Ramos (cell line): ENCODE measurements around the gene TAS2R5.
"Not testable (repeated sequence)": the region's sequence is repeated elsewhere in the genome, so short reads cannot be mapped to it uniquely, and the experiment has no call there.

Source experiments
- in situ Hi-C: fragments of 300-500 bp; cut with MboI; formaldehyde crosslinking; loops from one replicate; pipeline ENCODE4 v1.14.3; 2022; ENCODE audit warnings: low sequenced_read_pairs; ENCODE audit not compliant: unreplicated experiment

Gene TAS2R5, protein sequence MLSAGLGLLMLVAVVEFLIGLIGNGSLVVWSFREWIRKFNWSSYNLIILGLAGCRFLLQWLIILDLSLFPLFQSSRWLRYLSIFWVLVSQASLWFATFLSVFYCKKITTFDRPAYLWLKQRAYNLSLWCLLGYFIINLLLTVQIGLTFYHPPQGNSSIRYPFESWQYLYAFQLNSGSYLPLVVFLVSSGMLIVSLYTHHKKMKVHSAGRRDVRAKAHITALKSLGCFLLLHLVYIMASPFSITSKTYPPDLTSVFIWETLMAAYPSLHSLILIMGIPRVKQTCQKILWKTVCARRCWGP

DNA sequence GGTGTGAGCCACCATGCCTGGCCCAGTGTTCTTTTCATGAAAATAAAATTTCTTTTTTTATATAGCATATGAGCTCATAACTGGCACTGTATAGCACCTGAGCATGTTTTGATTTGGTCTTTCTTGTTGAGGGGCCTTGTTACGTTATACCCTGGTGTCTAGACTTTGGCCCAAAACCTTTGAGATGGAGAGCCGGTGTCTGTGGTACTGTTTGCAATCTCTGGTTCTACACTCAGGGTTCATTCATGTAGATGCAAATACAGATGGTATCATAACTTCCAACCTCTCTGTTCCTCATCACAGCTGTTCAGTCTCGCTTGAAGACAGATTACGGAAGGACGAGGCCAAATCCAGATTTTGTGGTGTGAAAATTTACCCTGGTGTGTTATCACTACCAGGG is at the start of gene TAS2R5:
TSS of gene TAS2R5 (plus strand) at position 301 of the 400 bp plus-strand sequence. CDS start 145 bp downstream, outside the sequence.
- in situ Hi-C loops, result loop anchor here (10.0 kb wide), 1 partner anchor 135 kb away; no protein-coding TSS in a partner anchor

DNA sequence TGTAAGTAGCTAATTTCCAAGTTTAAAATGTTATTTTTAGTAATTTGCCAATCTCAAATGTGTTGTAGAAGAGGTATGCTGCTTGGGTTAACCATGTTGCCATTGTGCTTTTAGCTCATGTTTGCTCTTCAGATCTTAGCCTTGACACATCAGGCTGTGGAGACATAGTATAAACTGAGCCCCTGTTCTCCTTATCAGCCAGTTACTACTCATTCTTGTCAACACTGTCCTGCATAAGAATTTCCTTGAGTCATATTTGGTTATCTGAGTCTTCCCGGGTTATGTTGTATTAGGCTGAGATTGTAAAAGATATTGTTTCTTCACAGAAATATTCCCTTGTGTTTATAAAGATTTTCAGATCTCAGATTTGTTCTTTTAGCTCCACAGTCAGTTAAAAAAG is 47.8 kb upstream of the TAS2R5 start:
- in situ Hi-C loops, result no loop called here

DNA sequence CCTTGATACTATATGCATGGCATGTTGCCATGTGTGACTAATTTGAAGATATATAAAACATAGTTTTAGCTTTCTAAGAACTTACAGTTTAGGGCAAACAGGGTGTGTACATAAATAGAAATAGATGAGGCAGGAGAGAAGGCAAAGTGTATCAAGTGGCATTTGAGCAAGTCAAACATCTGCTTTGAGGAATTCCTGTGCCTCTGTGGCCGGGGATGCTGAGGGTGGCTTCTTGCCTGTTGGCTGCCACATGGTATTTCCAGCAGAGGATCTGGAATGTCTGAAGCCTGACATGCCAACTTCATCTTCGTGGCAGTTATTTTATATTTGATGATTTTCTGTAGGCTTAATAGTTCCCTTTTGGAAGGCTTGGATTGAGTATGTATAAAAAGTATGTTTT is 45.9 kb upstream of the TAS2R5 start:
- in situ Hi-C loops, result no loop called here

DNA sequence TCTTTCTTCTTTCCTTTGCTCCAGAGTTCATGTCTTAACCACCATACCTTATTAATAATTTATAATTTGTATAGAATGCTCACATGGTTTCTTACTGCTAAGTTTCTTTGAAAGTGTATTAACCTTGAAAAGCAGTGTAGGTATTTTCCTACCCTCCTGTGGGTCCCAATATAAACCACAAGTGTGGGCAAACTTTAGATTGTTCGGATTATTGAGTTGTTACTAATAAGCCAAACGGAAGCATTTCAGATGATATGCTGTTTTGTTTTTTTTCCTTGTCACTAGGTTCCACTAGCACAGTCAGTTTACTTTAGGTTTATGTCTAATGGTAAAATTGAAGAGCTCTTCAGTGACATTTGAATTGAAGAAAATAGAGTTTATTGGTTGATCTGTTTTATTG is 41.6 kb upstream of the TAS2R5 start:
- in situ Hi-C loops, result no loop called here

DNA sequence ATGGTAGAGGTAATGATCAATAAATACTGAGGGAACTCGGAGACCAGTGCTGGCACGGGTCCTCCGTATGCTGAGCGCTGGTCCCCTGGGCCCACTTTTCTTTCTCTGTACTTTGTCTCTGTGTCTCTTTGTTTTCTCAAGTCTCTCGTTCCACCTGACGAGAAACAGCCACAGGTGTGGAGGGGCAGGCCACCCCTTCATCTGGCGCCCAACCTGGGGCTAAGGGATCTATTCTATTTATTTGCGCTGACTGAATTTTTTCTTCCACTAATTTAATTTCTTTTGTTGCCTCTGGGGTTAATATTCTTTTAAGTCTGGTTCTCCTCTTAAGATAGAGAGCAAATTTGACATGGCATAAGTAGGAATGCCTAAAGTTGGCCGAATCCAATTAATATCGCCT is 38.1 kb upstream of the TAS2R5 start:
- in situ Hi-C loops, result not testable (repeated sequence)

DNA sequence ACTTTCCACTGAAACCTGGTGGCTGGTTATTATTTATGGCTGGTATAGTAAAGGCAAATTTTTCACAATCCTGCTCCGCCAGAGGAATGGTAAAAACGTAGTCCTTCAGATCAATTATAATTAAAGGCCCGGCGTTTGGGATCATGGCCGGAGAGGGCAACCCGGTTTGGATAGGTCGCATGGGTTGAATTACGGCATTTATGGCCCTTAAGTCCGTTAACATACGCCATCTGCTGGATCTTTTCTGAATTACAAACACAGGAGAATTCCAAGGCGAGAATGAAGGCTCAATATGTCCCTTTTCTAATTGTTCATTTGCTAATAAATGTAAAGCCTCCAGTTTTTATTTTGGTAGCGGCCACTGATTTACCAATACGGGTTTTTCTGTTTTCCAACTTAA is 37.4 kb upstream of the TAS2R5 start:
- in situ Hi-C loops, result no loop called here

DNA sequence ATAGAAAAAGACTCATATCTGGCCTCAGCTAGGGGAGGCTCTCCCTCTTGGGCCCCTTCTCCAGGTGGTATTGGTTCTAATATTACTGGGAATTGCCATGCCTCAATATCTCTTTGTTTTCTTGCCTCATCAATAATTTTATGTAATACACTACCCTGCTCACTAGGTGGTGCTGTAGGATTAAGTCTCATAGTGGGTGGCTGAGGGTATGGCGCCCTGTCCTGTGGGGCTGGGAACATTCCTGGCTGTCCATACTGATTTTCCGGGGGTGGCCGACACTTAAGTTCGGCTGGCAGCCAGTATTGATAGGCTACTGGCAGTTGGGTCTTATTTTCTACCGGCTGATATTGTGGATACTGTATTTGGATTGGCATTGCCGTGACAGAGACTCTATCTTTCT is 35.1 kb upstream of the TAS2R5 start:
- in situ Hi-C loops, result no loop called here

DNA sequence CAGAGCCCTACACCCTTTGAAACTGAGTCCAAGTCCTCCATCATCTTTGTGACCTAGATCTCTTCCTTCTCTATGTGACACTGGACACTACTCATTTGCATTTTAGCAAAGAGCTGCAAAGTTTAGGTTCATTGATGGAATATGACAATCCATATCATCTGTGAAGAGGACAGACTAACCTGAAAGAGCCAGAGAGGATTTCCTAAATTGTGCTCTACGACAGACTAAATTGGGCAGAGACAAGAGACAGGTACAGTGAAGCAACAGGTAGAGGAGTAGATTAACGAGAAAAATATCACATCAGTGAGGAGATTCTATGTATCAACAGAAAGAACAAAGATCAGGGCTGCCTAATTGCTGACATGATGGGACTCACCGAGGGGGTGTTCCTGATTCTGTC is 26.2 kb upstream of the TAS2R5 start, which contains the start of gene TAS2R3:
TSS of gene TAS2R3 (plus strand) at position 301 of the 400 bp plus-strand sequence. CDS start at position 363, 62 bp downstream.
- in situ Hi-C loops, result no loop called here

DNA sequence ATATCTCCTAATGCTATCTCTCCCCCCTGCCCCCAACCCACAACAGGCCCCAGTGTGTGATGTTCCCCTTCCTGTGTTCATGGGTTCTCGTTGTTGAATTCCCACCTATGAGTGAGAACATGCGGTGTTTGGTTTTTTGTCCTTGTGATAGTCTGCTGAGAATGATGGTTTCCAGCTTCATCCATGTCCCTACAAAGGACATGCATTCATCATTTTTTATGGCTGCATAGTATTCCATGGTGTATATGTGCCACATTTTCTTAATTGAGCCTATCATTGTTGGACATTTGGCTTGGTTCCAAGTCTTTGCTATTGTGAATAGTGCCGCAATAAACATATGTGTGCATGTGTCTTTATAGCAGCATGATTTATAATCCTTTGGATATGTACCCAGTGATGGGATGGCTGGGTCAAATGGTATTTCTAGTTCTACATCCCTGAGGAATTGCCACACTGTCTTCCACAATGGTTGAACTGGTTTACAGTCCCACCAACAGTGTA is 19.9 kb upstream of the TAS2R5 start:
- in situ Hi-C loops, result not testable (repeated sequence)

DNA sequence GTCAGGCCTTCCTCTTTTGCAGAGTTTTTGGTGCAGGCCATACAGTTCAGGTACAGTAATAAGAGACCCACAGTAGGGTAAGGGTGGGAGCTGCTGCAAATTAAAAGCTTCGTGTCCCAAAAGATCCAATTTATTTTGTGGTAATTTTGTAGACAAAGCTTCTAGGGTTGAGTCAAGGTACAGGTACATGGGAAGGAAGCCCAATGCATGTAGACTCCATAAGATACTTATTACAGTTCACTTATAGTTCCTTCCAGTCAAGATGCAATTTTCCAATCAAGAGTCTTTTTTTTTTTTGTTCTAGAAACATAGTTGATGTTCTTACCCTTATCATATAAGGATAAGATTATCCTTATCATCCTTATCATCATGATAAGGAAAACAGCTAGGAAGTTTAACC is 13.6 kb upstream of the TAS2R5 start, which contains the start of gene TAS2R4:
TSS of gene TAS2R4 (plus strand) at position 301 of the 400 bp plus-strand sequence. CDS start 1,815 bp downstream, outside the sequence.
- in situ Hi-C loops, result no loop called here

DNA sequence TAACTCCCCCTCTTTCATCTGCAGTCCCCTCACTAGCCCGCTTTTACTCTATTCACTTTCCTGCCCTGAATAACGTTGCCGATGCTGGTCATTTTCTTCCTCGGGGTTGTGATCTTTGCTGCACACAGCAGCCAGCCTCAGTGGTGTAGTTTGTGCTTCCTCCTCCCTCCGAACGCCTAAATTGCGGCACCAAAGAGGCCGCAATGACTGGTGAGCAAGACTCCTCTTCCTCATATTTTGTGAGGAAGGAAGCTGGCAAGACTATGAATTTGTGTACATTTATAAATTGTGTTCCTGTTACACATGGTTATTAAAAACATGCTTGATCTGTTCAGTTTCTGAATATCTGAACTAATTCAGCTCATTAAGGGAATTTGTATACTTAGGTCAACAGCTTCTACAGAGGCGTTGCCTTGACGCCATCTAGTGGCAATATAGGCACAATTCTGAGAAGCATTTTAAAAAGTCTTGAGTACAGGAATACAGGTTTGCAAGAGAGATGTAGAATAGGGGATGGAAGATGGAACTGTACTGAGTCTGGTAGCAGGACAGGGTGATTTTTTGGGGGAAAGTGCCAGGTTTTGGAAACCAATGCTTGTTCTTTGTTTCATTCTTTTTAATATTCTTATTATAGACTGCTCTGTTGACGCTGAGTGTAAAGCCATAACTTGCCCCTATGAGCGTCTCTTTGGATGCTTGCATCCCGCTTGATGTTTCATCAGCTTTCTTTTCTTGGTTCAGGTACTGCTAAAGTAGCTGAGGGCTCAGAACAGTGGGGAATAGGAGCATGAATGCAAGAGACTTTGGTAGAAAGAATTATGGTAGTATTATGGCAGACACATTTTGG is 4.1 kb upstream of the TAS2R5 start:
- in situ Hi-C loops, result loop anchor here (10.0 kb wide), 1 partner anchor 131 kb away; no protein-coding TSS in a partner anchor

DNA sequence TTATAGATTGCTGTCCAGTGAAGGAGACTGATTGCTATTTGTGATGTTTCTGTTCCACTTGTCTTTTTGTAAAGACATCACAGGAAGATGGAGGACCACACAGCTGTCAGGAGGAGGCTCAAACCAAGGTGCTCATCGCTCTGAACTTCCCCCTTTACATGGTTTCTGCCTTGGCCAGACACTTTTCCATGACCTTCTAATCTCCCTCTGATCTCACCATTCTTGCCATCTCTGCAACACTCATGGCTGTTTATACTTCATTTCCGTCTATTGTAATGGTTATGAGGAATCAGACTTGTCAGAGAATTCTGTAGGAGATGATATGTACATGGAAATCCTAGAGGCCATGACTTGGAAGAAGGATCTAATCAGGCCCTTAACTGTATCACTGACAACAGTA is 1.7 kb upstream of the TAS2R5 start:
- in situ Hi-C loops, result loop anchor here (10.0 kb wide), 1 partner anchor 133 kb away; no protein-coding TSS in a partner anchor

DNA sequence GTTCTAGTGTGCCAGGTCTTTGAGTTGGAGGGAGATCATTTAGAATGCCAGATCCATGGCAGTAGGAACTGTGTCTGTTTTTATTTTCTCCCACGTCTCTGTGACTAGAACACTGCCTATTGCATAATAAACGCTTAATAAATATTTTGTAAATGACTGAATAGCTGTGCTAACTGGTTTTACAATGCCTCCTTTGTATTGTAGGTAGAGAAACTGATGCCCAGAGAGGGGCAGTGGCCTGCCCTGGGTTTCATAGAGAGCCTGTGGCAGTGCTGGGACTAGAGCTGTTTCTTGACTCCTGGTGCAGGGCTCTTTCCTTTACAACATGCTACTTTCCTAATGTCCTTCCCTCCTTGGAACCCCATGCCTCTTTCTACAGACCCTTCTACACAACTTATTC is 2.5 kb downstream of the TAS2R5 start:
- in situ Hi-C loops, result no loop called here

DNA sequence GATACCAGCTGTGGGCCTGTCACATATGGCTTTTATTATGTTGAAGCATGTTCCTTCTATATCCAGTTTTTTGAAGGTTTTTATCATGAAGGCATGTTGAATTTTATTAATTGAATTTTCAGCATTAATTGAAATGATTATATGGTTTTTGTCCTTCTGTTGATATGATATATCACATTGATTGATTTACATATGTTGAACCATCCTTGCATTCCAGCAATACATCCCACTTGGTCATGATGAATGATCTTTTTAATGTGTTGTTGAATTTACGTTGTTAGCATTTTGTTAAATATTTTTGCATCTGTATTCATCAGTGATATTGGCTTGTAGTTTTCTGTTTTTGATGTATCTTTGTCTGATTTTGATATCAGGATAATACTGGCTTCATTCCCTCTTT is 30.1 kb downstream of the TAS2R5 start:
- in situ Hi-C loops, result no loop called here

DNA sequence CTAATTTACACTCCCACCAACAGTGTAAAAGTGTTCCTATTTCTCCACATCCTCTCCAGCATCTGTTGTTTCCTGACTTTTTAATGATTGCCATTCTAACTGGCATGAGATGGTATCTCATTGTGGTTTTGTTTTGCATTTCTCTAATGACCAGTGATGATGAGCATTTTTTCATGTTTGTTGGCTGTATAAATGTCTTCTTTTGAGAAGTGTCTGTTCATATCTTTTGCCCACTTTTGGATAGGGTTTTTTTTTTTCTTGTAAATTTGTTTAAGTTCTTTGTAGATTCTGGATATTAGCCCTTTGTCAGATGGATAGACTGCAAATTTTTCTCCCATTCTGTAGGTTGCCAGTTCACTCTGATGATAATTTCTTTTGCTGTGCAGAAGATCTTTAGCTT is 32.4 kb downstream of the TAS2R5 start:
- in situ Hi-C loops, result not testable (repeated sequence)

DNA sequence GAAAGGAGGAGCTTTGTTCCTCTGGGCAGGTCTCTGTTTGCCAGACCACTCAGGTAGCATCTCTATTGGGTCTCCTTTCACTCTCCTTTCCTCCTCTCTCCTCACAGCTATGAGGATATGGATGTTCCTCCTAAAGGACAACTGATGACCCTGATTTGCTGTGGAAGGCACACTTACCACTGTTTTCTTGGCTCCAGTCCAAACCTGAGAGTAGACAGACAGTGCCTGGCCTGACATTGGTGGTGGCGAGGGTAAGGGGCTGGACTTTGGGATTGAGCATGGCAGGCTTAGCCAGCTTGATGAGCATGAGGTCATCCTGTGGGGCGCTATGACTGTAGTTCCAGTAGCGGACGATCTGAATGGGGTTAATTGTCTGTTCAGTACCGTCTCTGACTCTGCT is 47.7 kb downstream of the TAS2R5 start:
- in situ Hi-C loops, result no loop called here

DNA sequence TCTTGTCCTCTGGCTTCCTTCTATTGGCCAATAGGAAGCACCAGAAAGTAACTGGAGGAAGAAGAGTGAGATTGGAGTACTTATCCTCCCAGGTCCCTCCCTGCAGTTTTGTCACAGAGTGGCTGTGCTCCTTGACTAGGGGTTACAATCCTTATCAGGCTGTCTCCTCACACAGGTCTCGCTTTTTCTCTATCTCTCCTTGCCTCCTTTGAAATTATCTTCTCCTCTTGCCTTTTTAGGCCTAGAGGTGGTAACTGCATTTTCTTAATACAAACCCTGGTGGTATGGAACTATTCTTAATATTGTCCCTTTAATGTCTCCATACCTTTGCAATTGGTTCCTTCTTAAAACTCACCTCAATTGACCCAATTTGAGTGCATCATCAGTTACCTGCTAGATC is 48.6 kb downstream of the TAS2R5 start:
- in situ Hi-C loops, result no loop called here

DNA sequence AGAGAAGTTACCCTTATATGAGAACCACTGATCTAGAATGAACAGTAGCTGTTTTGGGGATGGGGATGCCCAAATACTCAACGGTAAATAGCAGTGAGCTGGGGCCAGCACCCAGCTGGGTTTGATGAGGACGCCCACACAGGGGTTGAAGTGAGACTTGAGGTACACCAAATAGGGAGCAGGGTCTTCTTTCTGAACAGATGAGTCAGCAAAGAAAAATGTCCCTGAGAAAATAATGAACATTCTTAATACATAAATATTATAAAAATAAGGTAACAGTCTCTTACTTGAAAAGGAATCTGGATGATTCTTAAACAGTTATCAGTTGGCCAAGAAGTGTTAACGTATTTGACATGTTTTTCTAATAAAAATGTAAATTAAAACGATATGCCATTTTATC is 49.2 kb downstream of the TAS2R5 start:
- in situ Hi-C loops, result no loop called here

DNA sequence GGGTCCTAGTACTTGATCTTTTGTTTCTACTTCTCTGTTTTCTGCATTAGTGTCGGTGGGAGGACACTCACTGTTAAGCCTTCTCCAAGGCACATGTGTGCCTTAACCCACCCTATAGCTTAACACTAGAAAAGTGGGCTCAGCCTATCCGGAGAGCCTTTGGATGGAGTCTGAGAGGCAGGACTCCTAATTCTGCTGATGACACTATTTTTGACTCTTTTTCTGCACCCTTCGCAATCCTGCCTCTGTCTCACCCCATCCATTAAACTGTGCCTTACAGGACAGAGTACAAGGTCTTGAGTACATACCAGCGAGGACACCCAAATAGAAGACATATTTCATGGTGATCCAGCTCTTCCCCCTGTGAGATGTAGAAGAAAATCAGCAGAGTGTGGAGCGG is 50.7 kb downstream of the TAS2R5 start:
- in situ Hi-C loops, result no loop called here
